ENCODE measurements around the gene CDAN1. TPM values are rescaled to one million over a fixed set of nuclear protein-coding genes. Genes with fewer than 3 reads are reported as not detected.

The CDAN1 gene
- total RNA-seq, 1 donor: 15.1 TPM

DNA sequence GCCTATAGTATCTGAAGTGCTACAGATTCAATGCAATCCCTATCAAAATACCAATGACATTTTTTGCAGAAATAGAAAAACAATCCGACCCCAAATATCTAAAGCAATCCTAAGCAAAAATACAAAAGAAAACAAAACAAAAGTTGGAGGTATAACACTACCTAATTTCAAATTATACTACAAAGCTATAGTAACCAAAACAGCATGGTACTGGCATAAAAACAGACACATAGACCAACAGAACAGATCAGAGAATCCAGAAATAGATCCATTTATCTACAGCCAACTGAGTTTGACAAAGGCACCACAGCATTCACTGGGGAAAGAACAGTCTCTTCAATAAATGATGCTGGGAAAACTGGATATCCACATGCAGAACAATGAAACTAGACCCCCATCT, 23.8 kb upstream of the CDAN1 start:
- no peak for DNase-seq (ENCODE audit: low read depth)
- TF ChIP-seq, protein P1, sequence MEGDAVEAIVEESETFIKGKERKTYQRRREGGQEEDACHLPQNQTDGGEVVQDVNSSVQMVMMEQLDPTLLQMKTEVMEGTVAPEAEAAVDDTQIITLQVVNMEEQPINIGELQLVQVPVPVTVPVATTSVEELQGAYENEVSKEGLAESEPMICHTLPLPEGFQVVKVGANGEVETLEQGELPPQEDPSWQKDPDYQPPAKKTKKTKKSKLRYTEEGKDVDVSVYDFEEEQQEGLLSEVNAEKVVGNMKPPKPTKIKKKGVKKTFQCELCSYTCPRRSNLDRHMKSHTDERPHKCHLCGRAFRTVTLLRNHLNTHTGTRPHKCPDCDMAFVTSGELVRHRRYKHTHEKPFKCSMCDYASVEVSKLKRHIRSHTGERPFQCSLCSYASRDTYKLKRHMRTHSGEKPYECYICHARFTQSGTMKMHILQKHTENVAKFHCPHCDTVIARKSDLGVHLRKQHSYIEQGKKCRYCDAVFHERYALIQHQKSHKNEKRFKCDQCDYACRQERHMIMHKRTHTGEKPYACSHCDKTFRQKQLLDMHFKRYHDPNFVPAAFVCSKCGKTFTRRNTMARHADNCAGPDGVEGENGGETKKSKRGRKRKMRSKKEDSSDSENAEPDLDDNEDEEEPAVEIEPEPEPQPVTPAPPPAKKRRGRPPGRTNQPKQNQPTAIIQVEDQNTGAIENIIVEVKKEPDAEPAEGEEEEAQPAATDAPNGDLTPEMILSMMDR (IDR thresholded peaks at IDR 0.05; ENCODE audit: insufficient read depth, low read depth, low read length): no peak
- no peak overlapping the region for H3K4me3 ChIP-seq (ENCODE audit: low read depth, low read length)

DNA sequence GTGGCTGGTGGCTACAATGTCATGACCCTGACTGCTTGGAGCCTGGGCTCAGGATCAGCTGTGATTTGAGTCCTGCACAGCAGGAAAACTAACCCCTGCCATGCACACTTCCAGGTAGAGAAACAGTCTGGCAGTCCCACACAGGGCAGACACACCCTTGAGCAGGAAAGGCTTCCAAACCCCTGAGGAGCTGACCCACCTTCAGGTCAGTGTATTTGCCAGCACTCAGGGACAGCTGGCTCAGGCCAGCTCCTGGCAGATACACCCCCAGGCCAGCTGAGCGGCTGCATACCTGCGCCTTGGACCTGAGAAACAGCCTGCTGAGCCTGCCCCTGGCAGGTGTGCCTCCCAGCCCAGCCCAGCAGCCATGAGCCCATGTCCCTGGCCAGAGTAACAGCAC, 22.2 kb upstream of the CDAN1 start:
- no peak overlapping the region for H3K4me3 ChIP-seq (ENCODE audit: low read depth, low read length)
- no peak for DNase-seq (ENCODE audit: low read depth)
- TF ChIP-seq, protein P1 (IDR thresholded peaks at IDR 0.05; ENCODE audit: insufficient read depth, low read depth, low read length): no peak

DNA sequence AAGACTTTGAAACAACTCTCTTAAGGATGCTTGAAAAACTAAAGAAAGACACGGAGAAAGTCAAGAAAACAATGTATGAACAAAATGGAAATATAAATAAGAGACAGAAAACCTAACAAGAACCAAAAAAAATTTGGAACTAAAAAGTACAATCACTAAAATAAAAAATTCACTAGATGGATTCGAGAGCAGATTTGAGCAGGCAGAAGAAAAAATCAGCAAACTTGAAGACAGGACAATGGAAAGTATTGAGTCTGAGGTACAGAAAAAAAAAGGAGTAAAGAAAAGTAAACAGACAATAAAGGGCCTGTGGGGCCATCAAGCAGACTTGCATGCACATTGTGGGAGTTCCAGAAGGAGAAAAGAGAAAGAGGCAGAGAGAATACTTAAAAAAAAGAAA, 13.4 kb upstream of the CDAN1 start:
- TF ChIP-seq, protein P1 (IDR thresholded peaks at IDR 0.05; ENCODE audit: insufficient read depth, low read depth, low read length): no peak
- no peak for DNase-seq (ENCODE audit: low read depth)
- H3K4me3 ChIP-seq (ENCODE audit: low read depth, low read length): no peak overlapping the region

DNA sequence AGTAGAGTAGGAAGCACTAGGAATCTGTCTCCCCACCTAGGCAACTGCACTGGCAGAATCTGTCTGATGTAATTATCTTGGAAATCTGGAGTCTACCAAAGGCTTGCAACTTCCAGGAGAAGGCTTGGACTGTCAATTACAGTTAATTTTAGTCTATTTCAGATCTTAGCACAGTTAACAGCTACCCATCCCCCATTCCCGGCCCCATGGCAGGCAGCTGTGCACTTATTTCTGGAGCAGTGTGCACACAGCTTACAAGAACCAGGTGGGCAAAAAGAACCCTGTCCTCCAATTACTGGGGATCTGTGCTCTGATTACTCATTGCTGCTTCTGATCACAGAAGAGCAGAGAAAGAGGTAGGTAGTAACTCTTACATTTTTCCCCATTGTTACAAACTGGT, 12.3 kb upstream of the CDAN1 start:
- no peak for DNase-seq (ENCODE audit: low read depth)
- TF ChIP-seq, protein P1 (IDR thresholded peaks at IDR 0.05; ENCODE audit: insufficient read depth, low read depth, low read length): no peak
- H3K4me3 ChIP-seq (ENCODE audit: low read depth, low read length): no peak overlapping the region

DNA sequence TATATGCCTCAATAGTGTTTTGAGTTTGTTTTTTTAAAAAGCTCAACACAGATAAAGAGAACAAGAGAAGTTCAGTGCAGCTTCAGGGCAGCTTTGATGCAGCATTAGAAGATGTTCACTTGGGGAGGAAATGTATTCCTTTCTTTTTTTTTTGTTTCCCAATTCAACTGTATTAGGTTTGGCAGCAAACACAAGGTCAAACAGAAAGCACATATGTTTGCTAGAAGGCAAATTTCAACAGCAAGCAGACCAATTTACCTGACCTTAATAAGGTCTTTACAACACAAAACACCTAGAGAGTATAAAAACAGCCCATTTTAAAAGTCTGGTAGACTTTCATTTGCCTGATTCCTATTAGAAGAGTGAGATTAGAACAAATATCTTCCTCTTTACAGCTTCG, 7.3 kb upstream of the CDAN1 start:
- no peak overlapping the region for H3K4me3 ChIP-seq (ENCODE audit: low read depth, low read length)
- DNase-seq (ENCODE audit: low read depth): no peak
- TF ChIP-seq, protein P1 (IDR thresholded peaks at IDR 0.05; ENCODE audit: insufficient read depth, low read depth, low read length): no peak

DNA sequence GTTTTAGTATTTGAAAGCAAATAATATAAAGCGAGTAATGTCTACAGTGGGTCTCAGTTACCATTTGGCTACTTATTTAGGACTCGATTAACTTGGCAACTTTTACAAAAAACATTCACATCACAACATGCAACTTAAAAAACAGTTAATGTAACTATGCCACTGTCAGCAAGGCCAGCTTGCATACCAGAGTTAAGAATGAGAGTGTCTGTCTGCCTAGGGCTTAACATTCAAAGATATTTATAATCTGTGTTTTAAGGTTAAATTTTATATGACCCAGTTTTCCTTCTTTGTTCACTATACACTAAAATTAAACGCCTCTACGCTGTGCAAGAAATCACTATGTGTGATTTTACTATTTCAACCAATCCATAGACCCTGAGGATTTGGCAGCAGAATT, 5.2 kb upstream of the CDAN1 start:
- H3K4me3 ChIP-seq (ENCODE audit: low read depth, low read length): no peak overlapping the region
- no peak for DNase-seq (ENCODE audit: low read depth)
- TF ChIP-seq, protein P1 (IDR thresholded peaks at IDR 0.05; ENCODE audit: insufficient read depth, low read depth, low read length): no peak

DNA sequence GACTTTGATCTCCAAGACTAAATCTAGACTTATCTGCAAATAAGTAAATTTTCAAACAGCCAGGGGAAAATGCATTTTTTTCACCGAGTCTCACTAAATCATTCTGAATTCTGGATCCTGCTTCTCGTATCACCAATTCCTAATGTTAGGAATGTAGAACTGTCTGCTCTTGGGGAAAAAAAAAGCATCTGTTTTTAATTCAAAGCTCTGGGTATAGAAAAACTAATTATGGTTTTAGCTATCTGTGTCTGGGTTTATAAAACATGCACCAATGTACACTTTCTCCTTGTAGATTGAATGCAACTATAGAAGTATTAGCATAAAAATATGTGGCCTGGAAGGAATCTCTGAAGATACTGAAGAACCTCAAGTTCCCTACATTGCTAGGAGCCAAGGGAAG, 4.8 kb upstream of the CDAN1 start:
- H3K4me3 ChIP-seq (ENCODE audit: low read depth, low read length): no peak overlapping the region
- DNase-seq (ENCODE audit: low read depth): no peak
- TF ChIP-seq, protein P1 (IDR thresholded peaks at IDR 0.05; ENCODE audit: insufficient read depth, low read depth, low read length): no peak

Measured in fibroblast of villous mesenchyme (primary cell).